HG02571 (cell line): ENCODE data around the gene TRAPPC12.

Experiments used
- ATAC-seq: cut with Tn5 transposase; IDR thresholded peaks from one replicate; pipeline ENCODE4 v1.9.1; 2021; ENCODE audit warnings: mild to moderate bottlenecking, moderate library complexity; ENCODE audit not compliant: unreplicated experiment

The TRAPPC12 gene

DNA sequence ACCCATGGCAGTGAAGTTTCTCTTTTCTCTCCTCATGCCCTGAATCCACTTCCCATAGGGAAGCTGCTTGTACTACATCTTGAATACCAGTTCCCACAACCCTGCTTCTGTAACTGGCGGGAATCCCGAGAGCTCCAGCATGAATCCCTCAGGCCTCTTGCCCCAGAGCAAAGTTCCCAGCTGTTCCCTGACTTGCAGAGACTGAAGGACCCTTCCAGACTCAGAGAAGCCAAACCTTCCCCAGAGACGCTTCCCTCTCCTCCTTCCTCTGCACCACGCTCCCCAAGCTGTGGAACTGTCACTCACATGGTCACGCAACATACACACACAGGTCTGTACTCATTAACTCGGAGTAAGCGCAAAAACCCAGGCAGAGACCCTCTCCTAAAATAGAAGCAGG, 26.4 kb downstream of the TRAPPC12 start:
- no peak for ATAC-seq

DNA sequence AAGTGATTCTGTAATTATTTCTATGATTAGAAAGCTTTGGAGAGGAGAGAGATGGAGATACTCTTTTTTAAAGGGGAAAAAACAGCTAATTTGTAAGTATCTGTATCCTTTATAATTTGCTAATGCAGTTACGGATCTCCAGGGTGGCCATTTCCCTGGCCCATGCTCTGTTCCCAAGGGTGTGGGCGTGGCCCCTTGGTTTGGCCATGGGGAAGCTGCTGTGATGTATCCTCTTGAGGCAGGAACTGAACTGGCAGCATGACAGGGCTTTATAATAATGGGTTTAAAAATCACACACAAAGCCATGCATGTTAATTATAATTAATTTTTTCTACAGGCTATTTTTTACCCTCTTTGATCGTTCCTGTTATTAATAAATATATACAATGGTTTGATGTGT, 27.0 kb downstream of the TRAPPC12 start:
- ATAC-seq, result no peak

DNA sequence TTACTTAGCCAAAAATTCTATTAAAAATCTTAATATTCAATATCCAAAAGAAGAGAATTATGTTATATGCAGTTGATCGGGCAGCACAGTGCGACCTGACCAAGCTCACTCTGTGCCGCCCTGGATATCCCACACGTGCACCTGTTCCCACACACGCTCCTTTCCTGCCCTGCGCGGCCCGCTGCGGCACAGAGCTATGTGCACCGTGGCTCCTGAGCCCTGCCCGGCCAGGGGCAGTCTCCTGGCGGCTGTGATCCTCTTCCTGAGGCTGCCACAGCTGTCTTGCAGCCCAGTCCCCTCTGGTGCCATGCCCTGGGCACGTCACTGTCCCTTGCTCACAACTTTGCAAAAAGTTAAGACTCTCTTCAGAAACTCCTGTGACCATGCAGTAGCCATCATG, 29.3 kb downstream of the TRAPPC12 start:
- ATAC-seq, result no peak

DNA sequence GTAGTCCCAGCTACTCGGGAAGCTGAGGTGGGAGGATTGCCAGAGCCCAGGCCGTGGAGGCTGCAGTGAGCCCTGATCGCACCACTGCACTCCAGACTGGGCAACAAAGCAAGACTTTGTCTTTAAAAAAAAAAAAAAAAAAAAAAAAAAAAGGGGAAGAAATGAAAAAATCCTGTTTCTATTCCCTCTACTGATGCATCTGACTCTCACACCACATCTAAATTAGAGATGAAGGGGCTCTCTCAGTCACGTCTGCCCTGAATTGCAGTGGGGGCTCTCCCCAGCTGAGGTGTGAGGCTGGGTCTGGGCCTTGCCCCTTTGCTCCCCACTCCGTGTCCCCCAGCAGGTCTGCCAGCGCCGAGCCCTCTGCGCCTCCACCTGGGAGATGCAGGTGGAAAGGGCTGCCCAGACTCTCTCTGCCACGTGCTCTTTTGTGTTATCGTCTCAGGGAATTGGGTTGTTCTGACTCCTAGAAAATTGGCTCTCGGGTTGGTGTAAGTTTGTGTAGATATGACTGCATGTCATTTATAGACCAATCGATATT, 30.2 kb downstream of the TRAPPC12 start:
- ATAC-seq, result no peak

GRCh38 chr2:3411103-3411502, 31.6 kb downstream of the TRAPPC12 start:
- ATAC-seq, result no peak

- ATAC-seq, result no peak
These were observed 34.2 kb downstream of the TRAPPC12 start for GRCh38 chr2:3413697-3414096.

- ATAC-seq, result no peak
These were observed 34.8 kb downstream of the TRAPPC12 start for GRCh38 chr2:3414133-3414860.

GRCh38 chr2:3418766-3419404, 39.4 kb downstream of the TRAPPC12 start:
- ATAC-seq, result no peak

DNA sequence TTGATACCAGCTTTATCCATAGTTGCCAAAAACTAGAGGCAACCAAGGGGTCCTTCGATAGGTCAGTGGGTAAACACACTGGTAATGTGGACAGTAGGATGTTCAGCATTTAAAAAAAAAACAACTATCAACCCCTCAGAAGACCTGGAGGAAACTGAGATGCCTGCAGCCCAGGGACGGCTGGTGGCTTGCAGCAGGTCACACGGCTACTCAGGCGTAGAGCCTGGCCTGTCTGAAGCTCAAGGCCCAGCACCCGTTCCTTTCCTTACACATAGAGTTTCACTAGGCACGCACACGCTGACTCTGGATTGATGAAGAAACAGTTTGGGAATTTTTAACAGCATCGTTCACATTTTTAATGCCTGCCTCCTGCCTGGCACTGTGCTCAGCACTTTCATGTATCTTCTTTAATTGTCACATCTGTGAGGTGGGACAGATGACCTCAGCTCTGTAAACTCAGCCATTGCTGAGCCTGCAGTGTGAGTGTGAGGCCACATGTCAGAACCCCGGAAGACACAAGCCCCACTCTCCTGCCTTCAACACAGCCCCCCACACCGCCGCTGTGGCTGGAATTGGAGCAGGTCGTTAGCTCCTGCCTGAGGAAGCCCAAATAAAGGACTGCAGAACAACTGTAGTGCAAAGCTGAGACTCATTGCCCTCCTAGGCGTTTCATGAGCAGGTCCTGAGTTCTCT, 40.7 kb downstream of the TRAPPC12 start:
- ATAC-seq, result no peak

DNA sequence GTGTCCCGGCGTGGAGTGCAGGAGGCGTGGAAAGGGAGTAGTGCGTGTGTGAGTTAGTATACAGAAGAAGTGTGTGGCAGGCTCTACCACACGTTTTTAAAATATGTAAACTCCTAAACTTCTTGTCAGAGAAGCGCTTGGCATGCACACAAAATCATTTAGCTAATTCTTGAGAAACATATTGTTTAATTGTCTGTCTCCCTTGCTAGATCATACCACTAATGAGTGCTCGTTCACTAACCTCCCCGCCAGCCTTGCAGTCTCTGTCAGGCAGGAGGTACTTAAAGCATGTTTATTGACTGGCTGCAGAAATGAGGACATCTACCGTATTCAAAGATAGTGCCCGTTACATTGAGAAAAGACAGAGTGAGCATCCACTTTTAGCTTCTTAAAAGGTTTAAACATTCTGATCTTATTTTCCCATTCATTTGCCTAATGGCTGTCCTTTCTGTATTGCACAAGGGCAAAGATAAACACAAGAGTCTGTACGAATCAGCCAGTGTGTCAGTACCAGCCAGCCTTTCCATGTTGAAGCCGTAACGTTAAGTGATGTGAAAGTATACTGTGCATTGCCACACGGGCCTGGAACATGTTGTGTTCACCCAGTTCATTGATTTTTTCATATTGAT, 41.4 kb downstream of the TRAPPC12 start:
- no peak for ATAC-seq

DNA sequence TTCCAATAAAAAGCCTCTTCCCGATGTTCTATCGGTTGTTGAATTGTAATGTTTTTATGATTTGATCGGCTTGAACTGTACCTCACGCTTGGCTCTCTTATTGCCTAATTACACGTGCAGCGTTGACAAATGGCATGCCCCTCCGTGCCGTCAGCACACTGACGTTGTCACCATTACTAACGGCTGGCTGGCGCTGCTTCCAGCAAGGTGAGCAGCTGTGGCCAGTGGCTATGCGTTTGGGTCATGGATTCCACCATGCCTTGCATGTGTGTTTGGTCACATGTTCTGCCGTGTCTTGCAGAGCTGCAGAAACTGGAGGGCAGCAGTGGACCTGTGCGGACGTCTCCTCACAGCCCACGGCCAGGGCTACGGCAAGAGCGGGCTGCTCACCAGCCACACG, 42.1 kb downstream of the TRAPPC12 start:
- no peak for ATAC-seq

GRCh38 chr2:3422161-3422779, 42.8 kb downstream of the TRAPPC12 start:
- ATAC-seq, result no peak

DNA sequence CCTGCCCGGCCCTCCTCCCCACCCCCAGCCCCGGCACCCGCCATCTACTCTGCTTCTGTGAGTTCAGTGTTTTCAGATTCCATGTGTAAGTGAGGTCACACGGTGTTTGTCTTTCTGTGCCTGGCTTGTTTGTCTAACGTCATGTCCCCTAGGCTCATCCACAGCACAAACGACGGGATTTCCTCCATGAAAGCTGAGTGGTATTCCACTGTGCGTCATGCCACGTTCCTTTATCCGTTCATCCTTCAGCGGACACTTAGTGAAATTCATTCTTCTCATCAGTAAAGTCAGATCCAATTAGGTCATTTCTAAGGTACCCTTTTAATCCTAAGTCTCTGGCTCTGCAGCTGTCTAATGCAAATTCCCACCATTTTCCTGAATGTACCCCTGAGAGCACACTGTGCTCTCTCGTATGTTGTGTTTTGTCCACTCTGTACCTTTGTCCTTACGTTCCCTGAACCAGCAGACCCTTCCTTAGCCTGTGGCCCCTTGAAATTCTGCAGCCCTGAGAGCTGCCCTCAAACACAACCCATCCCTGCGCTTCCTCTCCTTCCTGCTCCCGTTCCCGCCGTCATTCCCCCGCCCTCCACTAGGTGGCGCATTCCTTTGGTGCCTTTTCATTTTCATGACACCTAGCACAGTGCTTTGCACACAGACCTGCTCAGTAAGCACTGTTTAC, 44.1 kb downstream of the TRAPPC12 start:
- no peak for ATAC-seq

DNA sequence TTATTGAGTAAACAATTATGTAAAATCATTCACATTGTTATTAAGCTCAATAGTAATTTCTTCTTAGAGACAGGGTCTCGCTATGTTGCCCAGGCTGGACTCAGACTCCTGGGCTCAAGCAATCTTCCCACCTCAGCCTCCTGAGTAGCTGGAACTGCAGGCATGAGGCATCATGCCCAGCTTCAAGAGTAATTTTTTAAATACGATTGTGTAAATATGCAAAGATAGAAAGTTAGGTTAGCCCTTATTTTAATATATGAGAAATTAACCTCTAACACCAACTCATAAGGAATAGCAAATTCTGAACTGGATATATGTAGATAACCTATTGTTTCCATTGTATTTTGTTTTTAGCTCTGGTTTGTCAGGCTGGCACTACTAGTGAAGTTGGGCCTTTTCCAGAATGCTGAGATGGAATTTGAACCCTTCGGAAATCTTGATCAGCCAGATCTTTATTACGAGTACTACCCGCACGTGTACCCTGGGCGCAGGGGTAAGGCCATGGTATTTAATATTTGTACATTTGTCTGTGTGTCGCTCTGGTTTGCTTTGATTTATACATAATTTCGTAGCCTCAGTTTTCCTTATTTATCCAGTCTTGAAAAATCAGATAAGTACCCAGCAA, 44.8 kb downstream of the TRAPPC12 start:
- no peak for ATAC-seq

GRCh38 chr2:3426615-3427014, 47.1 kb downstream of the TRAPPC12 start:
- no peak for ATAC-seq

GRCh38 chr2:3427272-3427671, 47.8 kb downstream of the TRAPPC12 start:
- ATAC-seq, result peak; percentile 73

DNA sequence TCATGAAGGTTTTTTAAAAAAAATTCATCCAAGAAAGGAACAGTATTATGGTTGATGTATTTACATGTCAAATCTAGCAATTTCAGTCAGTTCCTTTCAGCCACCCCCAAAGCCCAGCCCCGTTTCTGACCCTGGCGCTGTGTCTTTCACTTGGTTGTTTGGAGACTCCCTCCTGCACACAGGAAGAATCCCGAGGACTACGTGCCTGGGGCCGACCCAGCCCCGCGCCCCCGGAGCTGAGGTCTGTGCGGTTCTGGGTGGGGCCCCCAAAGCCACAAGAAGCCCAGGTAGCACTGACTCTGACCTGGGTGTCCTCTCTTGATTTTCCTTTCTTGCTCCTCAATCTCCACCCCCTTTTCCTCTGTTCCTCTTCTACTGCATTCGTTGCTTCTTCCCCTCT, 49.1 kb downstream of the TRAPPC12 start:
- ATAC-seq, result no peak

- ATAC-seq, result no peak
These were observed 49.6 kb downstream of the TRAPPC12 start for GRCh38 chr2:3429066-3429610.

- no peak for ATAC-seq
These were observed 50.7 kb downstream of the TRAPPC12 start for GRCh38 chr2:3430172-3430571.
